GM12892 (cell line): ENCODE measurements around the gene TIPARP.
"Not testable (repeated sequence)": the region's sequence is repeated elsewhere in the genome, so short reads cannot be mapped to it uniquely, and the experiment has no call there.

ENCODE experiments used
- DNase-seq: peaks from one replicate; pipeline ENCODE4 v3.0.0; 2011; ENCODE audit not compliant: insufficient read length
- FAIRE-seq: peaks from 2 replicates; lab custom pipeline; 2011; peaks lifted over from hg19 to GRCh38; lab: Jason Lieb, UNC
- POLR2A ChIP-seq: IDR thresholded peaks from 2 replicates; pipeline ENCODE4 v1.6.1; 2011; ENCODE audit warnings: low read depth, low read length, control low read depth
- POLR2AphosphoS5 ChIP-seq: IDR thresholded peaks from 2 replicates; pipeline ENCODE4 v1.6.1; 2011; ENCODE audit warnings: low read depth, low read length, control low read depth
- TAF1 ChIP-seq: IDR thresholded peaks from 2 replicates; pipeline ENCODE4 v1.6.1; 2011; ENCODE audit warnings: low read depth, mild to moderate bottlenecking, control low read depth, low read length, borderline replicate concordance

Gene TIPARP

GRCh38 chr3:156704370-156705036 lies 30.1 kb downstream of the TIPARP start:
- TF ChIP-seq TAF1 (no peak), POLR2A (no peak), POLR2AphosphoS5 (no peak)
- FAIRE-seq (peak; percentile 50), DNase-seq (no peak)

- FAIRE-seq: peak; percentile 38
- DNase-seq: no peak
- TF ChIP-seq POLR2A (no peak), POLR2AphosphoS5 (no peak), TAF1 (no peak)
Observed at GRCh38 chr3:156705761-156706616, 31.6 kb downstream of the TIPARP start.

- no peak for FAIRE-seq
- no peak for DNase-seq
- TF ChIP-seq POLR2AphosphoS5 (no peak; the same call in 1 of the 2 replicates), POLR2A (peak; percentile 34; the same call in 1 of the 2 replicates)
Observed at GRCh38 chr3:156707588-156707987, 33.2 kb downstream of the TIPARP start.

GRCh38 chr3:156710429-156710828 lies 36.0 kb downstream of the TIPARP start:
- FAIRE-seq: no peak
- no peak for DNase-seq
- TF ChIP-seq TAF1: no peak
- TF ChIP-seq POLR2A: no peak
- no peak for TF ChIP-seq POLR2AphosphoS5

GRCh38 chr3:156711113-156711512 lies 36.7 kb downstream of the TIPARP start:
- no peak for TF ChIP-seq POLR2A
- no peak for TF ChIP-seq TAF1
- TF ChIP-seq POLR2AphosphoS5: no peak
- FAIRE-seq: no peak
- no peak for DNase-seq

GRCh38 chr3:156711944-156712343 lies 37.6 kb downstream of the TIPARP start:
- peak; percentile 85 for FAIRE-seq
- not testable (repeated sequence) for DNase-seq

- DNase-seq (no peak), FAIRE-seq (no peak)
- no peak for TF ChIP-seq POLR2A
- no peak for TF ChIP-seq TAF1
- TF ChIP-seq POLR2AphosphoS5: no peak
Observed at GRCh38 chr3:156716105-156716862, 41.9 kb downstream of the TIPARP start.

- FAIRE-seq (no peak), DNase-seq (no peak)
- TF ChIP-seq TAF1 (no peak), POLR2AphosphoS5 (no peak), POLR2A (no peak)
Observed at GRCh38 chr3:156718622-156719306, 44.4 kb downstream of the TIPARP start.

- DNase-seq (no peak), FAIRE-seq (no peak)
- no peak for TF ChIP-seq POLR2A
- no peak for TF ChIP-seq TAF1
- no peak for TF ChIP-seq POLR2AphosphoS5
Observed at GRCh38 chr3:156720826-156721225, 46.4 kb downstream of the TIPARP start.

- no peak for DNase-seq
- no peak for TF ChIP-seq POLR2AphosphoS5
- FAIRE-seq: peak; percentile 21
Observed at GRCh38 chr3:156721687-156722618, 47.6 kb downstream of the TIPARP start.

GRCh38 chr3:156723182-156723619 lies 48.8 kb downstream of the TIPARP start:
- no peak for DNase-seq
- TF ChIP-seq POLR2A (no peak), TAF1 (no peak), POLR2AphosphoS5 (no peak)
- no peak for FAIRE-seq
